ENCODE results near the gene DUOXA1.

DUOXA1 gene

DNA sequence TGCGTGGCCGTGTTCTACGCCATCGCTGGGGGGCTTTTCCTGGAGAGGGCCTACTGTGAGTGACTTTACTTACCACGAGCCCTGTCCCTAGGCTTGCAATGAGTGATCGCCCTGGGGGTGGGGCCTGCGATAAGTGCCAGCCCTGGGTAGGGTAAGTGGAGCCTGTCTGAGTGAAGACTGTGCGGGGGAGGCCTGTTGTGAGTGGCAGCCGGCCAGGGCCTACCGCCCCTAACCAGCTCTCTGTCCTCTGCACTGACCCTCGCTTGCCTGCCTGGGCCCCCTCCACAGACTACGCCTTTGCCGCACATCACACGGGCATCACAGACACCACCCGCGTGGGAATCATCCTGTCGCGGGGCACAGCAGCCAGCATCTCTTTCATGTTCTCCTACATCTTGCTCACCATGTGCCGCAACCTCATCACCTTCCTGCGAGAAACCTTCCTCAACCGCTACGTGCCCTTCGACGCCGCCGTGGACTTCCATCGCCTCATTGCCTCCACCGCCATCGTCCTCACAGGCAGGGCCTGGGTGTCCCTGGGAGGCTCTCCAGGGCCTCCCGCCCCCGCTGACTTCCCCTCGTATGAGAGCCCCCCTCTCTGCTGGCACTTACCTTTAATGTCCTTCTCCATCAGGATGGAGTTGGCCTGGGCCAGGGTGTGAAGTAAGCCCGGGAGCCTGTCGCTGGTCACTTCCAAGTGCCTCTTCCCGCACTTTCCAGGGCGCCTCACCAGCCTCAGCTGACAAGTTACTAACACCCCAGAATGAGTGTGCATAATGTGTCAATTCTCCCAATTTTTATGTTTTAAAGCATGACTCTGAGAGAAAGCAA, 22.5 kb upstream of the DUOXA1 start:
- in situ Hi-C loops (cut with MboI; ENCODE audit: low pct_unique_long_range_greater_than_20kb, low sequenced_read_pairs, unreplicated experiment) = no loop called here
- DNase-seq (ENCODE audit: low spot score) = no peak

GRCh38 chr15:45150997-45151396, 21.3 kb upstream of the DUOXA1 start:
- no peak for DNase-seq (ENCODE audit: low spot score)
- TF ChIP-seq, protein P1, sequence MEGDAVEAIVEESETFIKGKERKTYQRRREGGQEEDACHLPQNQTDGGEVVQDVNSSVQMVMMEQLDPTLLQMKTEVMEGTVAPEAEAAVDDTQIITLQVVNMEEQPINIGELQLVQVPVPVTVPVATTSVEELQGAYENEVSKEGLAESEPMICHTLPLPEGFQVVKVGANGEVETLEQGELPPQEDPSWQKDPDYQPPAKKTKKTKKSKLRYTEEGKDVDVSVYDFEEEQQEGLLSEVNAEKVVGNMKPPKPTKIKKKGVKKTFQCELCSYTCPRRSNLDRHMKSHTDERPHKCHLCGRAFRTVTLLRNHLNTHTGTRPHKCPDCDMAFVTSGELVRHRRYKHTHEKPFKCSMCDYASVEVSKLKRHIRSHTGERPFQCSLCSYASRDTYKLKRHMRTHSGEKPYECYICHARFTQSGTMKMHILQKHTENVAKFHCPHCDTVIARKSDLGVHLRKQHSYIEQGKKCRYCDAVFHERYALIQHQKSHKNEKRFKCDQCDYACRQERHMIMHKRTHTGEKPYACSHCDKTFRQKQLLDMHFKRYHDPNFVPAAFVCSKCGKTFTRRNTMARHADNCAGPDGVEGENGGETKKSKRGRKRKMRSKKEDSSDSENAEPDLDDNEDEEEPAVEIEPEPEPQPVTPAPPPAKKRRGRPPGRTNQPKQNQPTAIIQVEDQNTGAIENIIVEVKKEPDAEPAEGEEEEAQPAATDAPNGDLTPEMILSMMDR (IDR thresholded peaks at IDR 0.05; ENCODE audit: extremely low read depth, insufficient read depth, missing control alignments) = no peak
- in situ Hi-C loops (cut with MboI; ENCODE audit: low pct_unique_long_range_greater_than_20kb, low sequenced_read_pairs, unreplicated experiment) = no loop called here

More for the DNA sequence above, 22.5 kb upstream of the DUOXA1 start:
- TF ChIP-seq, protein P1 (IDR thresholded peaks at IDR 0.05; ENCODE audit: extremely low read depth, insufficient read depth, missing control alignments) = no peak

- no peak for DNase-seq (ENCODE audit: low spot score)
- TF ChIP-seq, protein P1 (IDR thresholded peaks at IDR 0.05; ENCODE audit: extremely low read depth, insufficient read depth, missing control alignments) = no peak
- in situ Hi-C loops (cut with MboI; ENCODE audit: low pct_unique_long_range_greater_than_20kb, low sequenced_read_pairs, unreplicated experiment) = no loop called here
Measured at GRCh38 chr15:45150481-45150880, 20.8 kb upstream of the DUOXA1 start.

DNA sequence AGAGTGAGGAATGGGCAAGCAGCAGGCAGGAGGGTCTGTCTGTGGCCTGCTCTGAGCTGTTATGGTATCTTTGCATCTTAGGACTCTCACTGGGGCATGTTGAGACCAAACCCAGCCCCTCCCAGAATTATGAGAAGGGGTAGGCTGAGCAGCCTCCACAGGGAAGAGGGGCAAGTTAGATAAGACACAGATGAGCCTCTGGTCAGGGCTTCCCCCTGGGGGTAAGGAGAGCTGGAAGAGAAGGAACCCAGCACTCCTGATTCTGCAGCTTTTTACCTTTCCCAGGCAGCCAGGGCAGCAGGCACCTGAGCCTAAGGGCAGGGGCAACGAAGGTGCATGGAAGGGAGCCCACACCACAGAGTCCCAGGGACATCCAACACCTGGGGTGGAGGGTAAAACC, 19.4 kb upstream of the DUOXA1 start:
- TF ChIP-seq, protein P1 (IDR thresholded peaks at IDR 0.05; ENCODE audit: extremely low read depth, insufficient read depth, missing control alignments) = no peak
- no peak for DNase-seq (ENCODE audit: low spot score)
- in situ Hi-C loops (cut with MboI; ENCODE audit: low pct_unique_long_range_greater_than_20kb, low sequenced_read_pairs, unreplicated experiment) = no loop called here

- DNase-seq (ENCODE audit: low spot score) = no peak
- TF ChIP-seq, protein P1 (IDR thresholded peaks at IDR 0.05; ENCODE audit: extremely low read depth, insufficient read depth, missing control alignments) = no peak
- in situ Hi-C loops (cut with MboI; ENCODE audit: low pct_unique_long_range_greater_than_20kb, low sequenced_read_pairs, unreplicated experiment) = no loop called here
Measured at GRCh38 chr15:45148076-45149059, 18.7 kb upstream of the DUOXA1 start.

GRCh38 chr15:45147606-45148005, 17.9 kb upstream of the DUOXA1 start:
- TF ChIP-seq, protein P1 (IDR thresholded peaks at IDR 0.05; ENCODE audit: extremely low read depth, insufficient read depth, missing control alignments) = no peak
- in situ Hi-C loops (cut with MboI; ENCODE audit: low pct_unique_long_range_greater_than_20kb, low sequenced_read_pairs, unreplicated experiment) = no loop called here
- no peak for DNase-seq (ENCODE audit: low spot score)
